Body of pancreas (tissue), 4 donors: ENCODE measurements around the gene SLC35A1. TPM values are rescaled to one million over a fixed set of nuclear protein-coding genes. Genes with fewer than 3 reads are reported as not detected.
"Not testable (repeated sequence)": the region's sequence is repeated elsewhere in the genome, so short reads cannot be mapped to it uniquely, and the experiment has no call there.

Source experiments
- ATAC-seq: fragments of 150-250 bp; one replicate; pipeline ENCODE4 v1.9.1; 2016
- DNase-seq, 4 donors: peaks; one replicate each; pipeline ENCODE4 v3.0.0-alpha.2; 2019
- H3K27ac ChIP-seq, 4 donors: fragments of 200-600 bp; sonication (generic); 1 replicate in 3 of 4; 2 replicates in 1 of 4; pipeline versions ENCODE4 v1.5.1 to v1.6.1; 2016 to 2019; ENCODE audit warnings: mild to moderate bottlenecking in 1 of 4, mixed read lengths in 1 of 4, moderate library complexity in 1 of 4
- H3K27me3 ChIP-seq, 2 donors: fragments of 200-600 bp; sonication (generic); one replicate each; pipeline ENCODE4 v1.6.0; 2016; ENCODE audit warnings: mild to moderate bottlenecking in 1 of 2
- H3K36me3 ChIP-seq, 2 donors: fragments of 200-600 bp; sonication (generic); replicated peaks in 1 of 2; 2 replicates each; pipeline ENCODE4 v1.5.1; 2016; ENCODE audit warnings: low read depth in 2 of 2; ENCODE audit not compliant: insufficient read depth in 1 of 2
- H3K4me1 ChIP-seq: fragments of 200-600 bp; sonication (generic); one replicate; pipeline ENCODE4 v1.6.0; 2016
- H3K4me3 ChIP-seq, 2 donors: fragments of 200-600 bp; sonication (generic); 1 replicate in 1 of 2; 2 replicates in 1 of 2; pipeline ENCODE4 v1.5.1; 2016 to 2019
- H3K9me3 ChIP-seq, 3 donors: fragments of 200-600 bp; sonication (generic); 1 replicate in 2 of 3; 2 replicates in 1 of 3; pipeline ENCODE4 v1.5.1; 2016
- CTCF ChIP-seq, 7 experiments: fragments of 450-650 bp in 4 of 7; fragments of 200-600 bp in 3 of 7; sonication (generic) in 3 of 7; IDR thresholded peaks; one replicate each; pipeline ENCODE4 v1.5.1; 2016 to 2019; ENCODE audit warnings: antibody characterized with exemption in 7 of 7
- POLR2A ChIP-seq, 3 donors: fragments of 450-650 bp; IDR thresholded peaks; one replicate each; pipeline ENCODE4 v1.6.1; 2016; ENCODE audit warnings: antibody characterized with exemption in 3 of 3, mild to moderate bottlenecking in 2 of 3
- WGBS, 2 donors: methylation state at CpG; one replicate each; pipeline ENCODE4 v1.1.5; 2017; 5-methylcytosine and 5-hydroxymethylcytosine counted together
- intact Hi-C: fragments of 100-400 bp; cut with DNase I; formaldehyde crosslinking; loops from one replicate; pipeline ENCODE4 v1.15.1; 2023
- total RNA-seq, 2 donors: library from RNA; depleted of rRNA; stranded (reverse); fragments of >200 nt; gene quantifications; one replicate each; pipeline ENCODE4 v1.1.0, GENCODE V29; 2016

The SLC35A1 gene
- total RNA-seq, 2 donors from 2014 or later: 6.9 to 16.1 TPM

- Histone ChIP-seq H3K4me3 (no peak overlapping the region), H3K9me3 (no peaks in the 10 kb centered on the region), H3K27me3 (no peaks in the 10 kb centered on the region), H3K27ac (no peak overlapping the region), H3K4me1 (no peaks in the 10 kb centered on the region), H3K36me3 (no peaks in the 10 kb centered on the region)
- ATAC-seq (no peak), DNase-seq (no peak)
- WGBS, 2 donors: 83 to 84% methylated on average over 3 of the region's 3 CpGs
- intact Hi-C loops: no loop called here
- TF ChIP-seq CTCF (IDR thresholded peaks at IDR 0.05): no peak
- no peak for TF ChIP-seq POLR2A (IDR thresholded peaks at IDR 0.05)
Measured at GRCh38 chr6:87481931-87482330, 9.2 kb downstream of the SLC35A1 start.

- H3K4me1 ChIP-seq: no peaks in the 10 kb centered on the region
- no peak for TF ChIP-seq CTCF (IDR thresholded peaks at IDR 0.05)
- no peak for TF ChIP-seq POLR2A (IDR thresholded peaks at IDR 0.05)
- no peaks in the 10 kb centered on the region for H3K36me3 ChIP-seq
- ATAC-seq (no peak), DNase-seq (no peak)
- no peaks in the 10 kb centered on the region for H3K9me3 ChIP-seq
- intact Hi-C loops: no loop called here
- H3K4me3 ChIP-seq: no peak overlapping the region
- 74 to 93% methylated on average over 4 of the region's 4 CpGs for WGBS, 2 donors
- H3K27ac ChIP-seq: no peak overlapping the region
- H3K27me3 ChIP-seq: no peaks in the 10 kb centered on the region
Measured at GRCh38 chr6:87482366-87482765, 9.6 kb downstream of the SLC35A1 start.

- H3K4me1 ChIP-seq: no peaks in the 10 kb centered on the region
- TF ChIP-seq POLR2A (IDR thresholded peaks at IDR 0.05) (no peak), CTCF (IDR thresholded peaks at IDR 0.05) (no peak)
- no peak overlapping the region for H3K27ac ChIP-seq
- intact Hi-C loops: no loop called here
- H3K36me3 ChIP-seq: no peaks in the 10 kb centered on the region
- H3K27me3 ChIP-seq: no peaks in the 10 kb centered on the region
- no peak overlapping the region for H3K4me3 ChIP-seq
- DNase-seq (no peak), ATAC-seq (no peak)
- WGBS, 2 donors: 89 to 92% methylated on average over 9 of the region's 9 CpGs
- H3K9me3 ChIP-seq: no peaks in the 10 kb centered on the region
Measured at GRCh38 chr6:87483929-87484328, 11.2 kb downstream of the SLC35A1 start.

GRCh38 chr6:87484491-87484890 is 11.7 kb downstream of the SLC35A1 start:
- Histone ChIP-seq H3K27ac (no peak overlapping the region), H3K4me3 (no peak overlapping the region), H3K36me3 (no peaks in the 10 kb centered on the region), H3K9me3 (no peaks in the 10 kb centered on the region), H3K4me1 (no peaks in the 10 kb centered on the region), H3K27me3 (no peaks in the 10 kb centered on the region)
- DNase-seq (no peak), ATAC-seq (no peak)
- 95 to 96% methylated on average over 7 of the region's 7 CpGs for WGBS, 2 donors
- intact Hi-C loops: no loop called here
- TF ChIP-seq CTCF (IDR thresholded peaks at IDR 0.05): no peak
- no peak for TF ChIP-seq POLR2A (IDR thresholded peaks at IDR 0.05)

- intact Hi-C loops: no loop called here
- no peak for ATAC-seq
Measured at GRCh38 chr6:87487555-87487954, 14.8 kb downstream of the SLC35A1 start.

GRCh38 chr6:87489326-87489725 is 16.6 kb downstream of the SLC35A1 start:
- H3K4me3 ChIP-seq, DNase-seq, ATAC-seq, H3K27me3 ChIP-seq, H3K4me1 ChIP-seq, H3K9me3 ChIP-seq, H3K36me3 ChIP-seq, intact Hi-C loops, H3K27ac ChIP-seq: not testable (repeated sequence)
- 82 to 92% methylated on average over 8 of the region's 8 CpGs for WGBS, 2 donors

More at GRCh38 chr6:87487555-87487954, 14.8 kb downstream of the SLC35A1 start:
- no peak overlapping the region for H3K27ac ChIP-seq
- 78 to 88% methylated on average over 4 of the region's 4 CpGs for WGBS, 2 donors
- no peaks in the 10 kb centered on the region for H3K36me3 ChIP-seq
- H3K4me3 ChIP-seq: no peak overlapping the region
- DNase-seq: no peak
- TF ChIP-seq CTCF (IDR thresholded peaks at IDR 0.05) (no peak), POLR2A (IDR thresholded peaks at IDR 0.05) (no peak)
- H3K4me1 ChIP-seq: no peaks in the 10 kb centered on the region
- no peaks in the 10 kb centered on the region for H3K27me3 ChIP-seq
- no peaks in the 10 kb centered on the region for H3K9me3 ChIP-seq
